NT2/D1 (cell line): ENCODE measurements around the gene ADGRG2.

Experiments used
- SUZ12 ChIP-seq: IDR thresholded peaks from 2 replicates; pipeline ENCODE4 v1.6.1; 2011; ENCODE audit not compliant: insufficient read length, insufficient read depth; ENCODE audit errors: extremely low read depth
- YY1 ChIP-seq: IDR thresholded peaks from 2 replicates; pipeline ENCODE4 v1.6.1; 2011; ENCODE audit not compliant: insufficient read length, insufficient read depth
- ZNF274 ChIP-seq: IDR thresholded peaks from 2 replicates; pipeline ENCODE4 v1.6.1; 2011; ENCODE audit warnings: mild to moderate bottlenecking, low read depth, low read length

- TF ChIP-seq ZNF274 (no peak), SUZ12 (no peak), YY1 (no peak)
Observed at GRCh38 chrX:19007868-19008267, 114.4 kb downstream of the ADGRG2 start.
